Endodermal cell (in vitro differentiated cells): Measurements from ENCODE around the gene IFNL4. TPM values are rescaled to one million over a fixed set of nuclear protein-coding genes. Genes with fewer than 3 reads are reported as not detected.

Source experiments
- DNase-seq: peaks from one replicate; pipeline ENCODE4 v3.0.0-alpha.2; 2017
- H3K27ac ChIP-seq: 2 replicates; pipeline ENCODE4 v1.5.1; 2013; ENCODE audit warnings: mild to moderate bottlenecking, low read depth, low read length, moderate library complexity
- H3K27me3 ChIP-seq: 2 replicates; pipeline ENCODE4 v1.6.1; 2013; ENCODE audit warnings: mild to moderate bottlenecking, low read length, moderate library complexity; ENCODE audit not compliant: insufficient read depth, control insufficient read depth, poor library complexity, severe bottlenecking
- H3K36me3 ChIP-seq: 2 replicates; pipeline ENCODE4 v1.7.0; 2013; ENCODE audit warnings: mild to moderate bottlenecking, low read length, moderate library complexity; ENCODE audit not compliant: control insufficient read depth, insufficient read depth
- H3K4me1 ChIP-seq: one replicate; pipeline ENCODE4 v1.7.0; 2013; ENCODE audit warnings: low read length; ENCODE audit not compliant: control insufficient read depth, insufficient read depth
- H3K4me3 ChIP-seq: 2 replicates; pipeline ENCODE4 v1.5.1; 2013; ENCODE audit warnings: mild to moderate bottlenecking, low read length, moderate library complexity
- H3K9ac ChIP-seq: 2 replicates; pipeline ENCODE4 v1.6.1; 2013; ENCODE audit warnings: mild to moderate bottlenecking, low read length, moderate library complexity; ENCODE audit not compliant: poor library complexity, severe bottlenecking; ENCODE audit errors: extremely low read depth
- H3K9me3 ChIP-seq: 2 replicates; pipeline ENCODE4 v1.6.1; 2013; ENCODE audit warnings: mild to moderate bottlenecking, low read length, moderate library complexity; ENCODE audit not compliant: control insufficient read depth
- H3K27ac Mint-ChIP-seq: 2 replicates; pipeline ENCODE4 v1.8.0; 2020; ENCODE audit warnings: mixed read lengths
- H3K27me3 Mint-ChIP-seq: 2 replicates; pipeline ENCODE4 v1.8.0; 2021; ENCODE audit warnings: mild to moderate bottlenecking, mixed read lengths; ENCODE audit not compliant: insufficient read depth
- H3K36me3 Mint-ChIP-seq: 2 replicates; pipeline ENCODE4 v1.8.0; 2020; ENCODE audit warnings: low read depth, mixed read lengths
- H3K4me1 Mint-ChIP-seq: 2 replicates; pipeline ENCODE4 v1.8.0; 2020; ENCODE audit warnings: mixed read lengths
- H3K4me3 Mint-ChIP-seq: 2 replicates; pipeline ENCODE4 v1.8.0; 2020; ENCODE audit warnings: mild to moderate bottlenecking, moderate library complexity, mixed read lengths
- H3K9me3 Mint-ChIP-seq: 2 replicates; pipeline ENCODE4 v1.8.0; 2020; ENCODE audit warnings: mild to moderate bottlenecking, mixed read lengths
- WGBS, 2 experiments: methylation state at CpG; one replicate each; pipeline versions ENCODE4 v1.1.5 to v1.1.7; 2013; ENCODE audit warnings: missing lambda C conversion rate in 2 of 2, mixed read lengths in 1 of 2; ENCODE audit not compliant: insufficient coverage in 1 of 2, insufficient read length in 1 of 2; 5-methylcytosine and 5-hydroxymethylcytosine counted together
- total RNA-seq, 2 donors: library from RNA; stranded (reverse); fragmentation: NEBNext Ultra II Directional in 1 of 2; extraction: Animal tissue kit (Norgen Biotek cat#: 25700) in 1 of 2; gene quantifications; 2 replicates in 1 of 2; 3 replicates in 1 of 2; pipeline ENCODE4 v1.2.1, GENCODE V29; 2021
- TF ChIP-seq, protein P1 (sequence below): fragments of 200-600 bp; sonication (generic); conservative IDR thresholded peaks from 2 replicates; pipeline ENCODE4 v1.5.0; 2021; ENCODE audit warnings: antibody characterized with exemption, mild to moderate bottlenecking

The IFNL4 gene
- total RNA-seq, 2 donors from 2014 or later: not detected

DNA sequence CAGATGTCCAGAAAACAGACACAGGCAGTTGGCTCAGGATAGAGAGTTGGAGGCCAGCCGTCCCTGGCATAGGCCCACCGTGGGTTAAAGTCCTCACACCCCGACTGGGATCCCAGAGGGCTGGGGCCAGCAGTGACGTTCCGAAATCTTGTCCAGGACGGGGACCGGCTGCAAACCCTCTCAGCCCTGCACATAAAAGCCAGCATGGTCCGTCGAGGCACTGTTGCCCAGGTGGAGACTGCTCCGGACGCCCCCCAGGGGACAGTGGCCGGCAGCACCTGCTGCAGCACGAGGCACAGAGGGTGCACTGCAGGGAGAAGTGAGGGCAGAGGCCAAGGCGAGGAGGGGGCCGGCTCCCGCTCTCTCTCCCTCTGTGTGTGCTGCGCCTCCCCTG is 15.3 kb upstream of the IFNL4 start:
- Histone ChIP-seq H3K9ac (no peak overlapping the region), H3K4me3 (no peak overlapping the region), H3K36me3 (no peaks in the 10 kb centered on the region), H3K4me1 (no peaks in the 10 kb centered on the region), H3K9me3 (no peaks in the 10 kb centered on the region), H3K27me3 (peaks cover 82% of the 10 kb centered on the region), H3K27ac (no peak overlapping the region)
- TF ChIP-seq, protein P1, sequence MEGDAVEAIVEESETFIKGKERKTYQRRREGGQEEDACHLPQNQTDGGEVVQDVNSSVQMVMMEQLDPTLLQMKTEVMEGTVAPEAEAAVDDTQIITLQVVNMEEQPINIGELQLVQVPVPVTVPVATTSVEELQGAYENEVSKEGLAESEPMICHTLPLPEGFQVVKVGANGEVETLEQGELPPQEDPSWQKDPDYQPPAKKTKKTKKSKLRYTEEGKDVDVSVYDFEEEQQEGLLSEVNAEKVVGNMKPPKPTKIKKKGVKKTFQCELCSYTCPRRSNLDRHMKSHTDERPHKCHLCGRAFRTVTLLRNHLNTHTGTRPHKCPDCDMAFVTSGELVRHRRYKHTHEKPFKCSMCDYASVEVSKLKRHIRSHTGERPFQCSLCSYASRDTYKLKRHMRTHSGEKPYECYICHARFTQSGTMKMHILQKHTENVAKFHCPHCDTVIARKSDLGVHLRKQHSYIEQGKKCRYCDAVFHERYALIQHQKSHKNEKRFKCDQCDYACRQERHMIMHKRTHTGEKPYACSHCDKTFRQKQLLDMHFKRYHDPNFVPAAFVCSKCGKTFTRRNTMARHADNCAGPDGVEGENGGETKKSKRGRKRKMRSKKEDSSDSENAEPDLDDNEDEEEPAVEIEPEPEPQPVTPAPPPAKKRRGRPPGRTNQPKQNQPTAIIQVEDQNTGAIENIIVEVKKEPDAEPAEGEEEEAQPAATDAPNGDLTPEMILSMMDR: peak; percentile 49
- Mint-ChIP-seq H3K4me1 (no peaks in the 10 kb centered on the region), H3K27ac (no peak overlapping the region), H3K36me3 (no peaks in the 10 kb centered on the region), H3K9me3 (no peaks in the 10 kb centered on the region), H3K4me3 (no peak overlapping the region), H3K27me3 (peaks cover 76% of the 10 kb centered on the region)
- WGBS, 2 experiments: 16 to 22% methylated on average over 8 to 17 of the region's 17 CpGs
- peak; percentile 76 for DNase-seq

DNA sequence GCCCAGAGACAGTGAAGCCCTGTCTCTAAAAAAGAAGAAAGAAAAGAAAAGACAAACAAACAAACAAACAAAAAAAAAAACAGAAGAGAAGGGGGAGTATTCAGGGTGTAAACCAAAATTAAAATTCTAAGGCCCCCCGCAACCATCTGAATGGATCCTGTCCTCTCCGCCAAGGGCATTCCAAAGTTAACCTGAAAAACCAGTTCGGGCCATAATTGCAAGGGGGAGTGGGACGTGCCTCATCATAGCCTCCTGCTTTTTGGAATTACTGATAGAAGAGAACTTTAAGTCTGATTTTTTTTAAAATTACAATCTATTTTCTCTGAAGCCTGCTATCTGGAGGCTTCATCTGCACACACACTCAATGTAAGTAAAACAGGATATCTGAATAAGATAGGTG is 13.8 kb upstream of the IFNL4 start:
- no peaks in the 10 kb centered on the region for H3K9me3 ChIP-seq
- Mint-ChIP-seq H3K4me3 (no peak overlapping the region), H3K36me3 (no peaks in the 10 kb centered on the region), H3K9me3 (no peaks in the 10 kb centered on the region), H3K27me3 (peaks cover 69% of the 10 kb centered on the region), H3K27ac (no peak overlapping the region), H3K4me1 (no peaks in the 10 kb centered on the region)
- TF ChIP-seq, protein P1: no peak
- no peaks in the 10 kb centered on the region for H3K36me3 ChIP-seq
- no peak overlapping the region for H3K27ac ChIP-seq
- peaks cover 79% of the 10 kb centered on the region for H3K27me3 ChIP-seq
- no peak overlapping the region for H3K4me3 ChIP-seq
- no peak for DNase-seq
- WGBS, 2 experiments: 90 to 97% methylated on average over 3 to 4 of the region's 4 CpGs
- H3K4me1 ChIP-seq: no peaks in the 10 kb centered on the region
- no peak overlapping the region for H3K9ac ChIP-seq

- Mint-ChIP-seq H3K4me3 (no peak overlapping the region), H3K27ac (no peak overlapping the region), H3K4me1 (no peaks in the 10 kb centered on the region), H3K36me3 (no peaks in the 10 kb centered on the region), H3K27me3 (peaks cover 67% of the 10 kb centered on the region), H3K9me3 (peaks cover 4% of the 10 kb centered on the region)
- H3K27ac ChIP-seq: no peak overlapping the region
- no peak overlapping the region for H3K9ac ChIP-seq
- peaks cover 73% of the 10 kb centered on the region for H3K27me3 ChIP-seq
- H3K36me3 ChIP-seq: no peaks in the 10 kb centered on the region
- H3K9me3 ChIP-seq: no peaks in the 10 kb centered on the region
- no peak overlapping the region for H3K4me3 ChIP-seq
- H3K4me1 ChIP-seq: no peaks in the 10 kb centered on the region
- WGBS, 2 experiments: 75% methylated on average over 3 of the region's 3 CpGs; no CpG with 5 or more reads in 1 of the 2 experiments
- no peak for DNase-seq
- TF ChIP-seq, protein P1: no peak
Measured at GRCh38 chr19:39261704-39262103, 13.0 kb upstream of the IFNL4 start.
